Ecto neural progenitor cell (in vitro differentiated cells): ENCODE measurements around the gene BANP.
"Not testable (repeated sequence)": the region's sequence is repeated elsewhere in the genome, so short reads cannot be mapped to it uniquely, and the experiment has no call there.

ENCODE experiments used
- DNase-seq: peaks from one replicate; pipeline ENCODE4 v3.0.0-alpha.2; 2018; ENCODE audit warnings: low spot score

BANP gene

DNA sequence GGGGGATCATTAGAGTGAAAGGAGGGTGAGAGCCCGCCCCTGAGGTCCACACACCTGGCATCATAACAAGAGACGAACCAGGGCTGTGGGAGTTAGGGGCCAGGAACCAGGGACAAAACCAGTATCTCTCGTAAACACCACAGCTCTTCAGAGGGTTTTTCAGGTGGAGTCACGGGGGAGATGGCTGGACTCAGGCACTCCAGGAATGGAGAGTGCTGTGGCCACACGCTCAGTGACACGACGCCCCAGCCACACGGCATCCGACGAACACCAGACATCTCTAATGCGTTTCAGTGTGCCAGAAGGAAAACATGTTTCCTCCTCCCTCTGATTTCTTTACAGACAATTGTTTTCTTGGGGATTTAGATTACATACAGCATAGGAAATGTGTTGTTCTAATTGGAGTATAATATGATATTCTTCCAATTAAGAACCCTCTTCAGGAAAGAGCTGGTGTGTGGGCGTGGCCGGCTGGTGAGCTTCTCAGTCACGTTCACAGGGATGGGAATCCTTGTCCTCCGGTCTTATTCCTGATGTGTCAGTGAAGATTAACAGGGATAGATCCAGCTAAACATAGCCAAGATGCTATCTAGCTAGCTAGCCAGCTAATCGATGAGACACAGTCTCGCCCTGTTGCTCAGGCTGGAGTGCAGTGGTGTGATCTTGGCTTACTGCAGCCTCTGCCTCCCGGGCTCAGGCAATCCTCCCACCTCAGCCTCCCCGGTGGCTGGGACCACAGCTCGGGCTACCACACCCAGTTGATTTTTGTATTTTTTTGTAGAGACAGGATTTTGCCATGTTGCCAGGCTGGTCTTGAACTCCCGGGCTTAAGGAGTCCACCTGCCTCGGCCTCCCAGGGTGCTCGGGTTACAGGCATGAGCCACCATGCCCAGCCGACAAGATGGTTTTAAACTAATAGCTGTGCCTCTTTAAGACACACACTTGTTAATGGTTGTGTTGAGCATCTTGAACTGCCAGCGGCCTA, 98.6 kb downstream of the BANP start:
- DNase-seq, result no peak

DNA sequence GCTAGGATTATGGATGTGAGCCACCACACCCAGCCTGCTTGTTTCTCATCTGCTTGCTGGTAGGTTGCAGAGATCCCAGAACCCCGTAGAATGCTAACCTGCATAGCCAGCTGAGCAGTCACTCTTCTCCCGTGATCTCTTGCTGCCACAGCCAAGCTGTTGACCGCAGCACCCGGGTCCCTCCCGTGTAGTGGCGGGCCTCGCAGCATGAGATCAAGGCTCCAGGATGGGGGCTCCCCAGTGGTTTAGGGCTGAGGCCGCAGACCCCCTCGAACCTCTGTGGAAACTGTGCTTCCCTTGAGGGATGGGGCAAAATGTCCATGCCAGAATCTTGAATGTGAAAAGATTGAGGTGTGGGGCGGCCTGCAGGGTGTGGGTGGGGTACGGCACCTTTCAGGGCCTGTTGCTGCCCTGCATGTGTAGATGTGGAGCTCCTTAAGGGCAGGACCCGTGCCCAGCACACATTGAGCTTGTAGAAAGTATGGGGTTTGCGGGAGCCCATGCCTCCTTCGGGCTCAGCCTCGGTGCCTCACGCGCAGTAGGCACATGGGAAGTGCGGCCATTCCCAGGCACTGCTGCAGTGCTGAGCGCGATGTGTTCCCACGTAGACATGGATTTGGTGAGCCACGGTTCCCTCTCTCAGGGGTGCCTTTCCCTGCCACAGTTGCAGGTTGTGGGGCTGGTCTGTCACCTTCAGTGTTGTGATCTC, 99.9 kb downstream of the BANP start:
- DNase-seq, result no peak

DNA sequence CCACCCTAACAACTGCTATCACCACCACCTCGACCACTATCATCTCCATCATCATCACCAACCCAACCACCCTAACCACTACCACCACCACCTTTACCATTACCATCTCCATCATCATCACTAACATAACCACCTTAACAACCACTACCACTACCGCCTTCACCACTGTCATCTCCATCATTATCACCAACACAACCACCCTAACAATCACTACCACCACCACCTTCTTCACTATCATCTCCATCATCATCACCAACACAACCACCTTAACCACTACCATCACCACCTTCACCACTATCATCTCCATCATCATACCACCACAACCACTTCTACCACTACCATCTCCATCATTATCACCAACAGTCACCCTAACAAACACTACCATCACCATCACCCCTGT, 101.4 kb downstream of the BANP start:
- no peak for DNase-seq

DNA sequence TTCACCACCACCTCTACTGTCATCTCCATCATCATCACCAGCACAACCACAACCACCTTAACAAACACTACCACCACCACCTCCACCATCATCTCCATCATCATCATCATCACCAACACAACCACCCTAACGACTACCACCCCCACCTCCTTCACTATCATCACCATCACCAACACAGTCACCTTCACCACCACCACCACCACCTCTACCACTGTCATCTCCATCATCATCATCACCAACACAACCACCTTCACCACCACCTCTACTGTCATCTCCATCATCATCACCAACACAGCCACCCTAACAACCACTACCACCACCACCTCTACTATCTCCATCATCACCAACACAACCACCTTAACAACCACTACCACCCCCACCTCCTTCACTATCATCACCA, 102.2 kb downstream of the BANP start:
- not testable (repeated sequence) for DNase-seq

DNA sequence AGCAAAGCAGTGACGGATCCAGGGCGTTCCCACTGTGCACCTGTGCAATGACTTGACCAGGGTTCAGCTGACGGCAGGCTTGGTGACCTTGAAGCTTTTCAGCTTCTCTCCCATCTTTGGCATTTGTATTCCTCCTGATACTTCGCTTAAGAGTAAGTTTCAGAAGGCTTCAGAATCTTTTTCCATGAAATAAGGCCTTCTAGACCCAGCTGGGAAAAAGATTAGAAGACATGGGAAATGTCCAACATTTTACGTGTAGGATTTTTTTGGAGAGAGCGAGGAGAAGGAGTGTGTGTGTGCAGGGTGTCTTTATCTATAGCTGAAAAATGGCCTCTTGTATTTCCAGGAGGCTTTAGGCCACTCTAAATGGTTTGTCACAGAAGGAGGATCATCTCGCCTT, 104.1 kb downstream of the BANP start:
- no peak for DNase-seq

DNA sequence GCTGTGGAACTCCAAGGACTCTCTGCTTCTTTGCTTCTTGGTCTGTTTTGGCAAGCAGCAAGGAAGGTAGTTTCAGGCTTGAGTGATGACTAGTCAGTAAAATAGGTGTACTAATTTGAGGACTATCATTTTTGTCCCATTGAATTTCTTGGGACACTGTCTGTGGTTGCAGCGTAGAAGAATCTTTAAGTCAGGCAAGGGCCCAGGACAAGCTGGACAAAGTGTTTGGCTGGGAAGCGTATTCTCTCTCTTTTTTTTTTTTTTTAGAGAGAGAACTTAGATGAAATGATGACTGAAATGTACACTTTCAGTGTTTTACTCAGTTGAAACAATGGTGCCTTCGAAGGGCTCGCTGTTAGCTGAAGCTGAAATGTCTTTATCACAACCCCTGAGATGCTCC, 105.0 kb downstream of the BANP start:
- DNase-seq, result no peak

DNA sequence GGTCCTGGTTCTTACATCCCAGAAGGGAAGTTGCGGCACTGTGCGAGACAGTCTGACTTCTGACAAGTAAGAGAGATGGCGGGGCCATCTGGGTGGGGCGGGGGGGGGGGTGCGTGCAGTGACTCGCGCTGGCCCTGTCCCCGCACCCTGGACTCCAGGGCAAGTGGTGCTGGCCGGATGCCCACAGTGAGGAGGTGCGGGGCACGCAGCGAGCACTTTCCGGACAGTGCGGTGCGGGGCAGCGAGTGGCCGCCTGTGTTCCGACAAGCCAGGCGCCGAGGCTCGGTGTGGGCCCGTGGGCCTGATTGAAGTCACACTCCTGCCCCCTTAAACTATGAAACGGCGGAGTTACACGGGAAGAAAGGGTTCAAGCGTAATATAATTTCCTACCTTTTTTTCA, 106.4 kb downstream of the BANP start:
- DNase-seq, result no peak

DNA sequence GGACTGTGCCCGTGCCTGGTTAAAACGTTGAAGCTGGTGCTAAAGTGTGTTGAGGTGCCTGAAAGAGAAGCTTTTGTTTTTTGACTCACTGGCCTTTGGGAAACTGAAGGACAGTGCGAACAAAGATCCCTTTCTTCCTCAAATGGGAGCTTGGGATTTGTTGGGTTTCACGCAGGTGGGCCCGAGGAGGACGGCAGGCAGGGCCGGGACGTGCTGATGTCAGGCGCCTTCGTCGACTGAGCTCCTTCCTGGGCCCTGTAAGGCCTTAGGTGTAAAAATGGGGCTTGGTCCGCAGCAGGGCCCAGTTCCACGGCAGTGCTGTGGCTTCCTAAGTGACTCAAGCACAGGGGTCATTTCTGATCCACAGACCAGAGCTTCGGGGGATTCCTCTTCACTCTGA, 106.9 kb downstream of the BANP start:
- DNase-seq, result no peak

DNA sequence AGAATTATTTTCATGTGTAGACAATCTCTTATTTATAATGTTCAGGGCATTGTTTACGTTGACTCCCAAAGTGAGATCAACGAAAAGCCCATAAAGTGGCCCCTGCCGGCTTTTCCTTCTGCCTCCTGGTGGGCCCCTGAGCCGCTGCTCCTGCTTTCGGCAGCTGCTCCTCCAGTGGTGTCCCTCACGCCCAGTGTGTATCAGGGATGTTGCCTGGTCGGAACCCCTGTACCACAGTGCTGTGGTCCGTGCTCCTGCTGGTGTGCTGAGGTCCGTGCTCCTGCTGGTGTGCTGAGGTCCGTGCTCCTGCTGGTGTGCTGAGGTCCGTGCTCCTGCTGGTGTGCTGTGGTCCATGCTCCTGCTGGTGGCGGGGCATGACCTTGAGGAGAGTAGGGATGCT, 107.6 kb downstream of the BANP start:
- DNase-seq, result no peak

DNA sequence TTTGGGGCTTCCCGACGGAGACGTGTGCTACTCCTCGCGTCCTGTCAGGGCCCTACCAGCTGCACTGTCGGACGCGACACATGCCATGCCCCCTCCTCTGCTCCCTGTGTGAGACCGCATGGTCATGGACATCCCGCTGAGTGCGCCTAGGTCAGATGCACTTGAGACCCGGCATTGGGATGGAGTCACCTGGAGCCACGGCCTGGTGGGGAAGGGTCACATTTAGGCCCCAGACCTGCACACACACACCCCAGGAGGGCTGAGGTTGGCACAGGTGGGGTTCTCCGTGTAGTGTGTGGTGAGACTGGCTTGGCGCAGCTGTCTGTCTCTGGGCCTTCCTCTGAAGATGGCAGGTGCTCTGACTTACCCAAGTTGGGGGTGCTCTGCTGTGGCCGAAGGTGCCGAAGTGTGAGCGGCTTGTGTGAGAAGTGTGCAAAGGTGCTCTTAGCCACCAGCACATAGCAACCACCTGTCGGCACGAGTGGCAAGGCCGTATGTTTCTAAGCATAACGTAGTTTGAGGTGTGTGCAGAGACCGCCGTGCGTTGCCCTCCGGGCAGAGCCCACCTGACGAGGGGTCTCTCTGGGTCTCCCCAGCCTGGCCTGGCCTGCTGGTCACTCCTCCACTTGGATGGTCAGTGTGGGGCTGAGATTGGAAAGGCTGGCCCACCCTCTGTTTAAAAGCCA, 108.6 kb downstream of the BANP start:
- no peak for DNase-seq

DNA sequence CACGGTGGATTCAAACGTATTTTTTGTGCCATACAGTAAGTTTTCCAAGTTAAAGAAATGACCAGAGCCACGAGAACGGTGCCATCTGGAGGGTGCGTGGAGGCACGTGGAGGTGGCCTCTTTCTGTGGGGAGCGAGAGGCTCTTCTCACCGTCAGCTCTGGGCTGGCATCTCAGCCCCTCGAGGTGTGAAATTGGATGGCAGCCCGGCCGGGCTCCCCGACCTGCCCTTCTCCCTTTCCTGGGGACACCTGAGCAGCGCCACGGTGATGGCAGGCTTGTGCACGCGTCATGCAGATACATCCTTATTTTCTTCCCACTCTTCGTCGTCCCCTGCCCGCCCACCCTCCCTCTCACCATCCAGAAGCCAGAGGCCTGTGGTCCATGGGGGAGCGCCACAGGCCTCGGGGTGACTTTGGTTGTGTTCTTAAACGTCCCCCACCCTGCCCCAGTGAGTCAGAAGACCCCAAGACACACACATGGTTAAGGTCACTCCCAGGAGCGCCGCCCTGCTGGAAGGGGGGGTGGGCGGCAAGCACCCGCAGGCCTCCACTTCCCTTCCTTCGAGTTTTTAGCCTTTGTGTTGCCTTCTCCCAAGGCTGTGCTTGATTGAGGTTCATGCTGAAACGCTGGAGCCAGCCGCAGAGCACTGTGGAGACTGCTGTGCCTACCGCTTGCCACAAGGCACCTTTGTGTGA, 109.4 kb downstream of the BANP start:
- no peak for DNase-seq

DNA sequence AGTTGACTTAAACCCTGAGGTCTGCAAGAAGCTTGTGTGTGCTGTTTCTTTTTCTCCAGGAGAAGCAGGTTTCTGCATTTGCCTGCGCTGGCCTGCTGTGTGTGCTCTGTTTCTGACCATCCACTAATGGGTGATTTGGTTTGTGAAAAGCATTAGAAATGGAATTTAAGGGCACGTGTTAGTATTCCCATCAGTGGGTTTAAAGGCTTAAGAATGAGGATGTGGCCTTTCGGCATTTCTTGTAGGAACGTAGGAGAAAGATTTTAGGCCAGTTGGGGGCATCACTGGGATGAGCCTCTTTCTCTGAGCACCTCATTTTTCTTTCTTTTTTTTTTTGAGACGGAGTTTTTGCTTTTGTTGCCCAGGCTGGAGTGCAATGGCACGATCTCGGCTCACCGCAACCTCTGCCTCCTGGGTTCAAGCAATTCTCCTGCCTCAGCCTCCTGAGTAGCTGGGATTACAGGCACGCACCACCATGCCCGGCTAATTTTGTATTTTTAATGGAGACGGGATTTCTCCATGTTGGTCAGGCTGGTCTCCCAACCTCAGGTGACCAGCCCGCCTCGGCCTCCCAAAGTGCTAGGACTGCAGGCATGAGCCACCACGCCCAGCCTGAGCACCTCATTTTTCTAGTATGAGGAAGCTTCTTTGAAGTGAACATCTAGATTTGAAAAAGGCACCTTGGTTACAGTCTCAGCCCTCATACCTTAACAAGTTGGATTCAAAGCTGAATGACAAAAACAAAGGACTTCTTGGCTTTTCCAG, 110.3 kb downstream of the BANP start:
- no peak for DNase-seq

DNA sequence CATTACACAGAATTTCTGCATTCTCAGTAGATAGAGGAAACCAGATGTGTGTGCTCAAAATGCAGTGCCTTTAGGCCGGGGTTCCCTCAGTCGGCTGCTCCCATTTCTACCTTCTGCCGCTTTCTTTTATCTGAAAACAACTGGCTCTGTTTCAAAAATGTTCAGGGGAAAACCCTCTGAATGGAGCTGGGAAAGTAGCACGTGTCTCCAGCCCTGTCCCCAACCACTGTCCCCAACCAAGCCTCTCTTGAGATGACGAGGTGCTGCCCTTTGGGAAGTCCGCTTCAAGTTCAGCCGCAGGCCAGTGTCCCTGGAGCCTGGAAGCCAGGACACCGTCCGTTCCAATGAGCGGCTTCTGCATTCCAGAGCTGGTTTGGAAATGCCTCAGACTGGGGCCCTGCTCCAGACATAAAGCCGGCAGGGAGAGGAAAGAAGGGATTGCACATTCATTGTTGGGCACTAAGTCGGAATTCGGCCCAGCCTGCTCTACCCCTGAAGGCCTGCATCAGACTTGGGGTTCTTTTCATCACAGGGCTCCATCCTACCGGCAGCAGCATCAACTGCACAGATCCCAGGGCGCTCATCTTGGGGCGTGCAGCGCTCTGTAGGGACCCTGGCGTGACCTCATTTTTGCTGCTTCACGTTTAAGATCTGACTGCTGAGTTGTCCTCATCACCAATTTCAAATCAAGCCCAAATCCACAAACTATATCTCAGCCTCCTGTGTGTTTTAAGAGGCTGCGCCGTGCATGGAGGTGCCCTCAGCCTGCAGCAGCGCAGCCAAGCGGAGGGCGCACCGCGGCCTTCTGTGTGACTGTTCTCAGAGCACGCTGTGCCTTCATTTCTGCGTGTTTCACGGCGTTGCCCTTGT, 111.3 kb downstream of the BANP start:
- DNase-seq, result no peak

DNA sequence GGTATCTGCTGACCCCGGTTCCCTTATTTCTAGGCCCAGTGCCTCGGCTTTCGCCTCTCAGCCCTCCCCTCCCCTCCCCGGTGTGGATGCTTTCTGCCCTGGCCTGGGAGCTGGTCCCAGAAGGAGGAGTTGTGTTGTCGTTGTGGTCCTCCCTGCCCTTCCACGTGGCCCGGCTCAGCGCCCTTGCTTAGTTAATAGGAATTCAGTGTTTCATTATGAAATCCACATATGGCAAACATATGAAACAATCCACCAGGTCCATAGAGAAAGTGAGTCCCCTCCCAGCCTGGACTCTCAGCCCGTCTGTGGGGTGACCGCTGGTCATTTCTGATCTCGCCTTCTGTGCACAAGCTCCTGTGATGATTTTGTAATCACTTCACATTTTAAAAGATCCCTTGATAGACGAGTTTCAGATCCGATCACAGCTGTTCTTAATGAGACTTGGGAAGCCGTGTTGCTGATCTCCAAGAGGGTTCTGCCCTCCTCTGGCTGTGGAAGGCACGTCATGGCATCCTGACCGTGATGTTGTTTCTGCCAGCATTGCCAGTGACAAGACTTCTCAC, 112.1 kb downstream of the BANP start:
- no peak for DNase-seq

DNA sequence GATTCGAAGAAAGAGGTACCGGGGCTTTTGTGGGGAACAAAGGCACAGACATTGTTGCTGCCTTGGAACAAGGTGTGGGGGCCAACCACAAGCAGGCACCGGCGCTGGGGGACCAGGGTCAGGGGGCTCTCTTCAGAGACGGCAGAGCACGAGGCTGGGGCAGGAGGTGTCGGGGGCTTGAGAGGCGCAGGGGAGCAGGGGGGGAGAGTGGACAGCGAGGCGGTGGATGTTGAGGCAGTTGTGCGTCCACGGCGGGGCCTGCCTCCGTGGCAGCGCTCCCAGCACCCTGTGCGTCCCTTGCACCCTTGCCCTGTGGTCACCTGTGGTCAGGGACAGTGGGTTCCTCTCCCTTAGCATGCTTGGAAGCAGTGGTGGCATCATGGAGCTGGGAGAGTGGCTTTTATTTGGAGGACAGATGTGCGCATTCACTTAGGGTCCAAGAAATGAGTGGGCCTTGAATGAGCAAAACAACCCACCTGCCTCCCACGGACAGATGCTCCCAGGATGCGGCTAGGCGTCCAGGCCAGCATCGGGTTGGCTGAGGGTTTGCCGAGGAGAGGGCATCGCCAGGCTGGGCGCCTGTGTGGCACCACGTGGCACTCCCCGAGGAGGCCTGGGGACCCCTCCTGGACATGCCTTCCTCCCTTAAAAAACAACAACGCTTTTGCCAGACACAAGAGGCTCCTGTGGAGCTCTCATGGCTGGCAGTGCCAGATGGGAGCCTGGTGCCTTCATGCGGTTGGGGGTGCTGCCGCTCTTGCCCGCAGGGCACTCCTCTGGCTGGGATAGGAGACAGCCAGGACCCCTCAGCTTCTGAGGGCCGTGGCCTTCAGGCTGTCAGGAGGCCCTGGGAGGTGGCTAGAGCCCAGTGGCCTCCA, 113.0 kb downstream of the BANP start:
- DNase-seq, result no peak

DNA sequence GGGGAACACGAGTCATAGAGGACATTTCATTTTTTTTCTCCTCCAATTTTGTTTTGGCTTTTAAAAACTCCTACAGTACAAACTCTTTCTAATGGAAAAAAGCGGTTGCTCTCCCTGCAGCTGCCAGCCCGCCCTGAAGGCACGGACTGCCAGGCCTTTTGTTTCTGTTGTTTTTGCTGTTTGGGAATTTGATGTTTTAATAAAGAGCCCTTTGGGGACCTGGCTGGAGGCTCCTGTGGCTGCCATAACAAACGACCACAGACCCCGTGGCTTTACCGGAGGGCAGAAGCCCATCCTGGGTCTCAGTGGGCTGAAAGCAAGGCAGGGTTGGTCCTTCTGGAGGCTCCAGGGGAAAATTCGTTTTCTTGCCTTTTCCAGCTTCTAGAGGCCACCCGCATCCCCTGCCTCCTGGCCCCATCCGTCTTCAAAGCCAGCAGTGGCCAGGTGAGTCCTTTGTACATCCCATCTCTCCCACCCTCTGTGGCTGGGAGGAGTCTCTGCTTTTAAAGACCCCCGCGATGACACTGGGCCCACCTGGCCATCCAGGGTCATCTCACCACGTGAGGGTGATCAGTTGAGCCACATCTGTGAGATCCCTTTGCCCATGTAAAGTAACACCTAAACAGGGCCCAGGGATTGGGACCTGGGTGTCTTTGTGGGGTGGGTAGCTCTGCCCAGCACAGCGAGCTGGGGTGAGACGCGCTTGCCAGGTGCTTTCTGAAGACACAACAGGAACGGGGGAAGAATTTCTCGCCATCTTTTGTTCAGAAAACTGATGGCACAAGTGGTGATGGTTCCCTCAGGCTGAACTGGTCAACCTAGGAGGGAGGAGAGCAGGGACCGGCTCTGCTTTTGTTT, 113.9 kb downstream of the BANP start:
- DNase-seq, result no peak

DNA sequence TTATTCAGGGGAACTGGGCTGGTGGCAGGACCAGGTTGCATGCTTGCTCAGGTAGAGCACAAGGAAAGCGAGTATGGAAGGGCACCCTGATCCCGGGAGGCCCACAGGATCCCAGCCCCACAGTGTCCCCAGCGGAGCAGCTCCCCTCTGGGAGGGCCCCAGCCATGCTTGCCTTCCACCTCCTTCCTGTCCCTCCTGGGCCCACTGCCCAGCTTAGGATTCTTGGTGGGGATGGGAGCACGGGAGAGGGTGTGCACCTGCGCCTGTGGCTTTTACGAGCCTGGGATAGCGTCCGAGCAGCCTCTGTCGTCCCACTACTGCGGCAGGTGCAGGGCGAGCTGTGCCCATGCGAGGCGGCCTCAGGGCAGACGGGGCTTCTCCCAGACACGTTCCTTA, 114.5 kb downstream of the BANP start:
- DNase-seq, result no peak

DNA sequence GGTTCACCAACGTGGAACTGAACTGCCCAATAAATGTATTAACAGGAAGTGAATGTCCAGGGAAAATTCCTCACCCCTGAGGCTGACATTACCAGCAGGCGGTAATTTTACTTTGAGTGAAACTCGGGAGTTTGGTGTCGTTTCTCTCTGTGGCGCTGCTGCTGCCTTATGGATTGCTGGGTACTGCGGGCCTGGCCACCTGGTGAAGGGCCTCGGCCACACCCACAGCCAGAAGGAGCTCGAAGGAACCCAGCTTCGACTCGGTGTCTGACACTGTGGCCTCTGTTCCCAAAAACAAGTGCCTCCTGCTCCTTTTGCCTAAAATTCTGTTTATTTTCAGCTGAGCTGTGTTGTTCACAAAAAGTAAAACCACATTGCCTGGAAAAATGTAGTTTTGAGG, 115.0 kb downstream of the BANP start:
- DNase-seq, result no peak
